CD8-positive, alpha-beta memory T cell (primary cell): ENCODE data around the gene CDC34. TPM values are rescaled to one million over a fixed set of nuclear protein-coding genes. Genes with fewer than 3 reads are reported as not detected.
A peak's percentile ranks its signal among the peaks of the same experiment; 100 is the strongest.

Experiments used
- CTCF ChIA-PET: fragments of 350-600 bp; sonication (Branson Sonifier 250); formaldehyde crosslinking; loops from one replicate; lab custom pipeline; 2021; ENCODE audit warnings: antibody characterized with exemption; lab: Charles Lee
- POLR2A ChIA-PET: fragments of 350-600 bp; sonication (Branson Sonifier 250); formaldehyde crosslinking; loops from one replicate; lab custom pipeline; 2021; ENCODE audit warnings: antibody characterized with exemption; lab: Charles Lee
- DNase-seq, 5 donors: peaks; one replicate each; pipeline versions ENCODE4 v3.0.0 to v3.0.0-alpha.2; 2020 to 2022; ENCODE audit warnings: mixed read lengths in 1 of 5
- H3K27ac ChIP-seq: one replicate; pipeline ENCODE4 v1.7.0; 2013; ENCODE audit warnings: low read depth, mild to moderate bottlenecking, low read length, moderate library complexity
- H3K27me3 ChIP-seq: 2 replicates; pipeline ENCODE4 v1.7.0; 2013; ENCODE audit warnings: low read length, mild to moderate bottlenecking; ENCODE audit not compliant: insufficient read depth, poor library complexity, severe bottlenecking
- H3K36me3 ChIP-seq: 2 replicates; pipeline ENCODE4 v1.7.0; 2013; ENCODE audit warnings: mild to moderate bottlenecking, low read length, moderate library complexity; ENCODE audit not compliant: insufficient read depth
- H3K4me1 ChIP-seq: 2 replicates; pipeline ENCODE4 v1.7.0; 2013; ENCODE audit warnings: mild to moderate bottlenecking, low read length, moderate library complexity; ENCODE audit not compliant: insufficient read depth
- H3K4me3 ChIP-seq: 2 replicates; pipeline ENCODE4 v1.7.0; 2013; ENCODE audit warnings: mild to moderate bottlenecking, low read length
- H3K9me3 ChIP-seq: 2 replicates; pipeline ENCODE4 v1.7.0; 2013; ENCODE audit warnings: mild to moderate bottlenecking, low read length
- H3K27ac Mint-ChIP-seq, 8 donors: one replicate each; pipeline ENCODE4 v1.8.0; 2020 to 2021; ENCODE audit warnings: mixed read lengths in 8 of 8, mild to moderate bottlenecking in 6 of 8, inconsistent platforms in 3 of 8, moderate library complexity in 3 of 8
- H3K27me3 Mint-ChIP-seq, 2 donors: one replicate each; pipeline ENCODE4 v1.8.0; 2020 to 2021; ENCODE audit warnings: mixed read lengths in 2 of 2, mild to moderate bottlenecking in 1 of 2, moderate library complexity in 1 of 2
- H3K36me3 Mint-ChIP-seq, 3 donors: one replicate each; pipeline ENCODE4 v1.8.0; 2020 to 2021; ENCODE audit warnings: mixed read lengths in 3 of 3, inconsistent platforms in 1 of 3, mild to moderate bottlenecking in 1 of 3
- H3K4me1 Mint-ChIP-seq, 3 donors: one replicate each; pipeline ENCODE4 v1.8.0; 2020 to 2021; ENCODE audit warnings: mixed read lengths in 3 of 3, inconsistent platforms in 1 of 3, mild to moderate bottlenecking in 1 of 3
- H3K4me3 Mint-ChIP-seq, 7 donors: one replicate each; pipeline ENCODE4 v1.8.0; 2020 to 2021; ENCODE audit warnings: mixed read lengths in 7 of 7, mild to moderate bottlenecking in 6 of 7, moderate library complexity in 4 of 7, inconsistent platforms in 2 of 7
- H3K9me3 Mint-ChIP-seq, 5 donors: one replicate each; pipeline ENCODE4 v1.8.0; 2020 to 2022; ENCODE audit warnings: mixed read lengths in 5 of 5, mild to moderate bottlenecking in 3 of 5, moderate library complexity in 2 of 5, inconsistent platforms in 1 of 5
- polyA plus RNA-seq: library from polyadenylated mRNA; unstranded; fragments of 300-500 nt; fragmentation: Illumina TruSeq; gene quantifications from one replicate; pipeline ENCODE4 v1.2.3, GENCODE V29; 2021
- total RNA-seq, 2 experiments: library from RNA; stranded (reverse); gene quantifications; one replicate each; pipeline ENCODE4 v1.2.3, GENCODE V29; 2021

CDC34 gene
- total and polyA plus RNA-seq, 3 experiments from 2014 or later = 46.9 to 57.8 (median 56.9) TPM

- Histone ChIP-seq H3K36me3 (peaks cover 9% of the 10 kb centered on the region), H3K4me3 (peak within 1 kb of the TSS; percentile 89), H3K27ac (peak within 1 kb of the TSS; percentile 87), H3K27me3 (no peaks in the 10 kb centered on the region), H3K4me1 (peaks cover 17% of the 10 kb centered on the region), H3K9me3 (no peaks in the 10 kb centered on the region)
- peak; percentile 78 to 91 (median 83) for DNase-seq
- Mint-ChIP-seq H3K4me3 (peak within 1 kb of the TSS; percentile 92 to 99 (median 94)), H3K9me3 (no peaks in the 10 kb centered on the region), H3K27me3 (peaks cover 0 to 6% of the 10 kb centered on the region in 2 donors), H3K36me3 (peaks cover 3 to 39% (median 5%) of the 10 kb centered on the region in 3 donors), H3K4me1 (peaks cover 19 to 36% (median 20%) of the 10 kb centered on the region in 3 donors), H3K27ac (peak within 1 kb of the TSS; percentile 90 to 99 (median 96))
- CTCF ChIA-PET = interaction anchor here (1.1 to 3.8 kb wide), 4 partner anchors 12 to 40 kb away, joined by 3 to 22 read pairs (median 8); partner anchors contain the start of gene CDC34
- POLR2A ChIA-PET = interaction anchor here (0.6 to 1.5 kb wide), 6 partner anchors 12 to 567 kb away, joined by 3 to 10 read pairs (median 3); partner anchors contain the start of gene CDC34
Observed at GRCh38 chr19:543910-544608, 12.5 kb downstream of the CDC34 start, which contains the start of gene GZMM. Gene GZMM, plus strand, starts transcription at chr19:544053. Its CDS starts 19 bp downstream, at chr19:544072.

- POLR2A ChIA-PET = no interaction called here
Observed at GRCh38 chr19:547117-547516, 15.6 kb downstream of the CDC34 start.

GRCh38 chr19:547836-548720 lies 16.5 kb downstream of the CDC34 start:
- Histone ChIP-seq H3K9me3 (no peaks in the 10 kb centered on the region), H3K4me3 (no peak overlapping the region), H3K4me1 (peaks cover 16% of the 10 kb centered on the region), H3K27me3 (no peaks in the 10 kb centered on the region), H3K36me3 (peaks cover 9% of the 10 kb centered on the region), H3K27ac (no peak overlapping the region)
- Mint-ChIP-seq H3K36me3 (peaks cover 3 to 26% (median 5%) of the 10 kb centered on the region in 3 donors), H3K4me3 (peak overlapping the region in 1 of 7 donors; percentile 61), H3K27ac (peak overlapping the region in 6 of 8 donors; percentile 42 to 94 (median 55)), H3K27me3 (peaks cover 0 to 6% of the 10 kb centered on the region in 2 donors), H3K4me1 (peaks cover 20 to 39% (median 23%) of the 10 kb centered on the region in 3 donors), H3K9me3 (no peaks in the 10 kb centered on the region)
- POLR2A ChIA-PET = no interaction called here
- DNase-seq = peak in 1 of 5 donors; percentile 49
- CTCF ChIA-PET = no interaction called here

More at GRCh38 chr19:547117-547516, 15.6 kb downstream of the CDC34 start:
- CTCF ChIA-PET = interaction anchor here (1.8 kb wide), 1 partner anchor 36 kb away, joined by 5 read pairs; no protein-coding TSS in a partner anchor
- peaks cover 3 to 31% (median 5%) of the 10 kb centered on the region in 3 donors for H3K36me3 Mint-ChIP-seq
- H3K9me3 Mint-ChIP-seq = no peaks in the 10 kb centered on the region
- Histone ChIP-seq H3K9me3 (no peaks in the 10 kb centered on the region), H3K4me1 (peaks cover 17% of the 10 kb centered on the region), H3K36me3 (peaks cover 9% of the 10 kb centered on the region), H3K4me3 (no peak overlapping the region), H3K27me3 (no peaks in the 10 kb centered on the region), H3K27ac (no peak overlapping the region)
- H3K27me3 Mint-ChIP-seq = peaks cover 0 to 6% of the 10 kb centered on the region in 2 donors
- H3K4me3 Mint-ChIP-seq = peak overlapping the region in 2 of 7 donors; percentile 35 to 61
- peak overlapping the region in 2 of 8 donors; percentile 21 to 54 for H3K27ac Mint-ChIP-seq
- H3K4me1 Mint-ChIP-seq = peaks cover 20 to 40% (median 24%) of the 10 kb centered on the region in 3 donors
- DNase-seq = no peak

- H3K36me3 Mint-ChIP-seq = peaks cover 3 to 17% (median 5%) of the 10 kb centered on the region in 3 donors
- H3K9me3 ChIP-seq = no peaks in the 10 kb centered on the region
- H3K9me3 Mint-ChIP-seq = no peaks in the 10 kb centered on the region
- H3K36me3 ChIP-seq = peaks cover 9% of the 10 kb centered on the region
- no peak overlapping the region for H3K4me3 ChIP-seq
- no peak overlapping the region for H3K27ac ChIP-seq
- H3K4me1 Mint-ChIP-seq = peaks cover 11 to 28% (median 12%) of the 10 kb centered on the region in 3 donors
- DNase-seq = peak in 1 of 5 donors; percentile 47
- H3K4me3 Mint-ChIP-seq = no peak overlapping the region
- ChIA-PET POLR2A (no interaction called here), CTCF (interaction anchor here (0.6 kb wide), 1 partner anchor 1434 kb away, joined by 4 read pairs; no protein-coding TSS in a partner anchor)
- H3K4me1 ChIP-seq = peaks cover 9% of the 10 kb centered on the region
- H3K27me3 ChIP-seq = no peaks in the 10 kb centered on the region
- no peaks in the 10 kb centered on the region for H3K27me3 Mint-ChIP-seq
- no peak overlapping the region for H3K27ac Mint-ChIP-seq
Observed at GRCh38 chr19:548886-549830, 17.6 kb downstream of the CDC34 start.

GRCh38 chr19:554817-555216 lies 23.3 kb downstream of the CDC34 start:
- Mint-ChIP-seq H3K36me3 (peaks cover 0 to 1% (median 0%) of the 10 kb centered on the region in 3 donors), H3K9me3 (no peaks in the 10 kb centered on the region), H3K27me3 (no peaks in the 10 kb centered on the region), H3K4me1 (peaks cover 0 to 4% (median 3%) of the 10 kb centered on the region in 3 donors), H3K4me3 (no peak overlapping the region), H3K27ac (no peak overlapping the region)
- H3K9me3 ChIP-seq = no peaks in the 10 kb centered on the region
- ChIA-PET CTCF (interaction anchor here (0.7 kb wide), 1 partner anchor 44 kb away, joined by 3 read pairs; no protein-coding TSS in a partner anchor), POLR2A (no interaction called here)
- H3K4me1 ChIP-seq = no peaks in the 10 kb centered on the region
- H3K36me3 ChIP-seq = no peaks in the 10 kb centered on the region
- no peaks in the 10 kb centered on the region for H3K27me3 ChIP-seq
- H3K4me3 ChIP-seq = no peak overlapping the region
- no peak overlapping the region for H3K27ac ChIP-seq
- peak in 1 of 5 donors; percentile 42 for DNase-seq

GRCh38 chr19:555474-555808 lies 23.9 kb downstream of the CDC34 start:
- no peaks in the 10 kb centered on the region for H3K9me3 ChIP-seq
- H3K27ac Mint-ChIP-seq = no peak overlapping the region
- no peaks in the 10 kb centered on the region for H3K27me3 Mint-ChIP-seq
- no peaks in the 10 kb centered on the region for H3K9me3 Mint-ChIP-seq
- H3K27me3 ChIP-seq = no peaks in the 10 kb centered on the region
- H3K27ac ChIP-seq = no peak overlapping the region
- H3K4me1 ChIP-seq = no peaks in the 10 kb centered on the region
- no peak overlapping the region for H3K4me3 Mint-ChIP-seq
- no peaks in the 10 kb centered on the region for H3K36me3 Mint-ChIP-seq
- H3K36me3 ChIP-seq = no peaks in the 10 kb centered on the region
- CTCF ChIA-PET = no interaction called here
- peak in 1 of 5 donors; percentile 37 for DNase-seq
- POLR2A ChIA-PET = no interaction called here
- H3K4me3 ChIP-seq = no peak overlapping the region
- H3K4me1 Mint-ChIP-seq = peaks cover 0 to 4% (median 3%) of the 10 kb centered on the region in 3 donors
